ENCODE data around the gene DMD. TPM values are rescaled to one million over a fixed set of nuclear protein-coding genes. Genes with fewer than 3 reads are reported as not detected.

Gene DMD
- total and polyA plus RNA-seq, 2 of the 8 experiments (the other 6 are each of a cell fraction or from before 2014, with no cell fraction given): 4.8 to 7.4 TPM

GRCh38 chrX:31836479-31836878 is 1374.9 kb downstream of the DMD start:
- Histone ChIP-seq H3K79me1 (ENCODE audit: low read depth, low read length) (no peaks in the 10 kb centered on the region), H3K79me2 (ENCODE audit: control insufficient read depth in 1 of 2, insufficient read depth in 2 of 2, low read length in 2 of 2) (no peaks in the 10 kb centered on the region), H3K4me3 (ENCODE audit: extremely low read depth in 1 of 4, insufficient read depth in 2 of 4, low read depth in 3 of 4, low read length in 4 of 4) (no peak overlapping the region), H4K8ac (ENCODE audit: extremely low read depth, insufficient read depth, low read length) (no peak overlapping the region), H3K9me3 (ENCODE audit: insufficient read depth in 2 of 2, low read depth in 1 of 2, low read length in 1 of 2) (no peaks in the 10 kb centered on the region), H2BK12ac (ENCODE audit: low read depth, low read length) (no peak overlapping the region), H3K23me2 (ENCODE audit: low read depth, low read length) (no peaks in the 10 kb centered on the region; the same call in 1 of the 2 replicates), H3K27me3 (replicated peaks in 1 of 4; ENCODE audit: control insufficient read depth in 3 of 4, extremely low read depth in 1 of 4, insufficient read depth in 3 of 4, low read length in 3 of 4) (no peaks in the 10 kb centered on the region), H3K4me2 (ENCODE audit: insufficient read depth in 1 of 2, low read depth in 2 of 2, low read length in 2 of 2) (no peak overlapping the region), H4K5ac (ENCODE audit: insufficient read length, low read depth, low read length) (no peak overlapping the region), H2BK120ac (replicated peaks; ENCODE audit: low read depth, low read length) (no peak overlapping the region), H2BK15ac (ENCODE audit: low read length) (no peak overlapping the region), H3K4ac (replicated peaks; ENCODE audit: insufficient read length, low read depth, low read length) (no peak overlapping the region), H3K14ac (ENCODE audit: insufficient read length) (no peak overlapping the region), H3K23ac (ENCODE audit: insufficient read length) (no peak overlapping the region), H4K20me1 (replicated peaks in 1 of 2; ENCODE audit: control insufficient read depth in 1 of 2, insufficient read depth in 2 of 2, low read length in 2 of 2) (no peaks in the 10 kb centered on the region), H3K36me3 (ENCODE audit: control insufficient read depth in 2 of 4, insufficient read depth in 4 of 4, low read length in 3 of 4) (no peaks in the 10 kb centered on the region), H3K56ac (replicated peaks; ENCODE audit: insufficient read length, low read depth, low read length) (no peak overlapping the region), H2AFZ (ENCODE audit: low read length) (no peak overlapping the region), H3K9ac (replicated peaks in 1 of 4; ENCODE audit: extremely low read depth in 1 of 4, low read depth in 3 of 4, low read length in 3 of 4) (no peak overlapping the region), H2AK5ac (ENCODE audit: low read depth, low read length) (no peak overlapping the region), H2BK5ac (ENCODE audit: low read depth, low read length) (no peak overlapping the region), H4K91ac (replicated peaks; ENCODE audit: insufficient read length, low read length) (no peak overlapping the region), H3K4me1 (replicated peaks in 1 of 4; ENCODE audit: control insufficient read depth in 3 of 4, insufficient read depth in 4 of 4, low read length in 3 of 4) (no peaks in the 10 kb centered on the region), H3K27ac (ENCODE audit: low read depth, low read length) (no peak overlapping the region), H3K18ac (ENCODE audit: extremely low read depth, low read length) (no peak overlapping the region), H2BK20ac (ENCODE audit: low read length) (no peak overlapping the region)
- FAIRE-seq (no peak), DNase-seq (ENCODE audit: low read depth in 1 of 2, low spot score in 2 of 2) (no peak)
- CTCF ChIA-PET (ENCODE audit: partially characterized antibody): no interaction called here
- POLR2A ChIA-PET (ENCODE audit: partially characterized antibody): no interaction called here
- WGBS, 2 experiments (ENCODE audit: extremely low coverage in 1 of 2, insufficient coverage in 1 of 2, insufficient read length in 1 of 2, insufficient replicate concordance in 2 of 2, low coverage in 1 of 2, low lambda C conversion rate in 2 of 2, missing lambda C conversion rate in 1 of 2): 83% methylated on average over 3 of the region's 3 CpGs; no CpG with 5 or more reads in 1 of the 2 experiments
- TF ChIP-seq CREB1 (IDR thresholded peaks at IDR 0.05) (no peak), ZNF274 (IDR thresholded peaks at IDR 0.05; ENCODE audit: borderline replicate concordance, extremely low read depth, low read length) (no peak), GABPA (IDR thresholded peaks at IDR 0.05; ENCODE audit: borderline replicate concordance, insufficient read depth, low read length) (no peak), TAF7 (optimal IDR thresholded peaks at IDR 0.05; ENCODE audit: borderline replicate concordance, low read depth, low read length) (no peak), RXRA (IDR thresholded peaks at IDR 0.05; ENCODE audit: insufficient read depth, low read depth, low read length) (no peak)
- TF ChIP-seq, protein P1, sequence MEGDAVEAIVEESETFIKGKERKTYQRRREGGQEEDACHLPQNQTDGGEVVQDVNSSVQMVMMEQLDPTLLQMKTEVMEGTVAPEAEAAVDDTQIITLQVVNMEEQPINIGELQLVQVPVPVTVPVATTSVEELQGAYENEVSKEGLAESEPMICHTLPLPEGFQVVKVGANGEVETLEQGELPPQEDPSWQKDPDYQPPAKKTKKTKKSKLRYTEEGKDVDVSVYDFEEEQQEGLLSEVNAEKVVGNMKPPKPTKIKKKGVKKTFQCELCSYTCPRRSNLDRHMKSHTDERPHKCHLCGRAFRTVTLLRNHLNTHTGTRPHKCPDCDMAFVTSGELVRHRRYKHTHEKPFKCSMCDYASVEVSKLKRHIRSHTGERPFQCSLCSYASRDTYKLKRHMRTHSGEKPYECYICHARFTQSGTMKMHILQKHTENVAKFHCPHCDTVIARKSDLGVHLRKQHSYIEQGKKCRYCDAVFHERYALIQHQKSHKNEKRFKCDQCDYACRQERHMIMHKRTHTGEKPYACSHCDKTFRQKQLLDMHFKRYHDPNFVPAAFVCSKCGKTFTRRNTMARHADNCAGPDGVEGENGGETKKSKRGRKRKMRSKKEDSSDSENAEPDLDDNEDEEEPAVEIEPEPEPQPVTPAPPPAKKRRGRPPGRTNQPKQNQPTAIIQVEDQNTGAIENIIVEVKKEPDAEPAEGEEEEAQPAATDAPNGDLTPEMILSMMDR (IDR thresholded peaks at IDR 0.05; ENCODE audit: control extremely low read depth in 1 of 3, insufficient read depth in 1 of 3, low read depth in 1 of 3, low read length in 3 of 3): no peak

Data from H1 (cell line).